Measurements from ENCODE around the gene STPG1. TPM values are rescaled to one million over a fixed set of nuclear protein-coding genes. Genes with fewer than 3 reads are reported as not detected.

Gene STPG1
- total RNA-seq, 2 experiments from 2014 or later = 7.8 to 11.9 TPM

DNA sequence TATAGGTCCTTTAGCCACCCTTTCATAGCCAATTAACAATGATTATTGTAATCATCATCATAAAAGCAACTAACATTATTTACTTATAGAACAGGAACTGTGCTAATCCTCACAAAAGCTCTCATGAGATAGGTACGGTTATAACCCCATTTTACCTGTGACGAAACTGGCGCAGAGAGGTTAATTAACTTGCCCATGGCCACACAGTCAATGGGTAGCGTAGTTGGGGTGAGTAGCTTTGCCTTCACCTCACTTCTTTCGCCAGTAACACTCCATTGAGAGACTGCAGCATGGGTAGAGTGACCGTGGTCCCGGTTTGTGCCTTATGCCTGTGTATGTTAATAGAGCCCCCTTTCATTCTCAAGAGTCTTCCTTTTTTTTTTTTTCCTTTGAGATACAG lies 12.3 kb upstream of the STPG1 start:
- H3K4me1 Mint-ChIP-seq = peaks cover 49% of the 10 kb centered on the region
- no peak overlapping the region for H3K27ac Mint-ChIP-seq
- H3K27me3 Mint-ChIP-seq = no peaks in the 10 kb centered on the region
- H3K9me3 Mint-ChIP-seq (ENCODE audit: low read depth) = no peaks in the 10 kb centered on the region
- H3K4me3 Mint-ChIP-seq = no peak overlapping the region
- ChIA-PET POLR2A (no interaction called here), CTCF (interaction anchor here (2.0 kb wide), 1 partner anchor 18 kb away, joined by 6 read pairs; no protein-coding TSS in a partner anchor)
- no peak for ATAC-seq
- DNase-seq = no peak
- intact Hi-C loops (cut with DNase I, micrococcal nuclease) = no loop called here
- H3K36me3 Mint-ChIP-seq (ENCODE audit: low read depth) = peaks cover 46% of the 10 kb centered on the region

GRCh38 chr1:24425441-24425840 lies 11.9 kb upstream of the STPG1 start:
- no peak for ATAC-seq
- no peaks in the 10 kb centered on the region for H3K9me3 Mint-ChIP-seq (ENCODE audit: low read depth)
- no peak overlapping the region for H3K27ac Mint-ChIP-seq
- H3K4me3 Mint-ChIP-seq = no peak overlapping the region
- peaks cover 48% of the 10 kb centered on the region for H3K36me3 Mint-ChIP-seq (ENCODE audit: low read depth)
- no peaks in the 10 kb centered on the region for H3K27me3 Mint-ChIP-seq
- ChIA-PET POLR2A (no interaction called here), CTCF (interaction anchor here (0.6 to 2.6 kb wide), 8 partner anchors 10 to 233 kb away, joined by 3 to 15 read pairs (median 5); partner anchors contain the start of gene NIPAL3)
- no peak for DNase-seq
- H3K4me1 Mint-ChIP-seq = peaks cover 54% of the 10 kb centered on the region
- intact Hi-C loops (cut with DNase I, micrococcal nuclease) = no loop called here

GRCh38 chr1:24424990-24425389 lies 11.4 kb upstream of the STPG1 start:
- peaks cover 50% of the 10 kb centered on the region for H3K36me3 Mint-ChIP-seq (ENCODE audit: low read depth)

GRCh38 chr1:24424207-24424606 lies 10.6 kb upstream of the STPG1 start:
- peak overlapping the region; percentile 67 for H3K27ac Mint-ChIP-seq
- H3K36me3 Mint-ChIP-seq (ENCODE audit: low read depth) = peaks cover 56% of the 10 kb centered on the region
- H3K4me1 Mint-ChIP-seq = peaks cover 61% of the 10 kb centered on the region
- ATAC-seq (peak; percentile 53), DNase-seq (peak; percentile 25)
- no peaks in the 10 kb centered on the region for H3K27me3 Mint-ChIP-seq
- ChIA-PET POLR2A (no interaction called here), CTCF (interaction anchor here (0.6 to 2.6 kb wide), 9 partner anchors 8 to 461 kb away, joined by 3 to 15 read pairs (median 5); partner anchors contain the start of gene NIPAL3)
- intact Hi-C loops (cut with DNase I, micrococcal nuclease) = no loop called here
- no peak overlapping the region for H3K4me3 Mint-ChIP-seq
- no peaks in the 10 kb centered on the region for H3K9me3 Mint-ChIP-seq (ENCODE audit: low read depth)

More at GRCh38 chr1:24424990-24425389, 11.4 kb upstream of the STPG1 start:
- H3K4me3 Mint-ChIP-seq = no peak overlapping the region
- CTCF ChIA-PET = interaction anchor here (0.6 to 2.6 kb wide), 9 partner anchors 7 to 233 kb away, joined by 3 to 15 read pairs (median 4); partner anchors contain the start of gene NIPAL3
- ATAC-seq = no peak
- intact Hi-C loops (cut with DNase I, micrococcal nuclease) = no loop called here
- peaks cover 57% of the 10 kb centered on the region for H3K4me1 Mint-ChIP-seq
- H3K9me3 Mint-ChIP-seq (ENCODE audit: low read depth) = no peaks in the 10 kb centered on the region
- DNase-seq = no peak
- H3K27me3 Mint-ChIP-seq = no peaks in the 10 kb centered on the region
- H3K27ac Mint-ChIP-seq = no peak overlapping the region
- POLR2A ChIA-PET = no interaction called here

DNA sequence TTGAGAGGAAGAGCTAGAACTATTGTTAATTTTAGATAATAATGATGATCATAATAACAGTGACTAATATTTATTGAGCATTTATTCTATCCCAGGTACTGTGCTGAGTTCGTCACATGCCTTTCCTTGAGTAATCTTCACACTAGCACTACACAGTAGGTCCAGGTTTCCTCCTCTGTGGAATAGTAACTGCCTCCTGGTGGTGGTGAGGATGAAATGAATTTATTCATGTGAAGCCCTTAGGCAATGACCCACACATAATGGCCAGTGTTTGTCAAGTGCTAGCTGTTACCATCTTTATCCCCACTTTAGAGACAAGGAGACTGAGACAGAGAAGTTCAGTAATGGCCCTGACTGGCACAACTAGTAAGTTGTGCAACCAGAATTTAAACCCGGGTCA lies 7.9 kb upstream of the STPG1 start:
- ATAC-seq (no peak), DNase-seq (no peak)
- Mint-ChIP-seq H3K4me3 (no peak overlapping the region), H3K27me3 (no peaks in the 10 kb centered on the region), H3K27ac (no peak overlapping the region), H3K4me1 (peaks cover 80% of the 10 kb centered on the region), H3K9me3 (ENCODE audit: low read depth) (no peaks in the 10 kb centered on the region), H3K36me3 (ENCODE audit: low read depth) (peaks cover 60% of the 10 kb centered on the region)
- intact Hi-C loops (cut with DNase I, micrococcal nuclease) = no loop called here
- ChIA-PET POLR2A (interaction anchor here (0.7 kb wide), 1 partner anchor 126 kb away, joined by 3 read pairs; no protein-coding TSS in a partner anchor), CTCF (interaction anchor here (0.6 to 1.7 kb wide), 4 partner anchors 11 to 244 kb away, joined by 3 to 5 read pairs (median 4); no protein-coding TSS in a partner anchor)

- ATAC-seq = no peak
- intact Hi-C loops (cut with DNase I, micrococcal nuclease) = no loop called here
- Mint-ChIP-seq H3K4me3 (no peak overlapping the region), H3K9me3 (ENCODE audit: low read depth) (no peaks in the 10 kb centered on the region), H3K36me3 (ENCODE audit: low read depth) (peaks cover 57% of the 10 kb centered on the region), H3K27me3 (no peaks in the 10 kb centered on the region), H3K4me1 (peaks cover 76% of the 10 kb centered on the region), H3K27ac (no peak overlapping the region)
- CTCF ChIA-PET = interaction anchor here (0.8 kb wide), 1 partner anchor 113 kb away, joined by 3 read pairs; no protein-coding TSS in a partner anchor
- POLR2A ChIA-PET = no interaction called here
- DNase-seq = no peak
Observed at GRCh38 chr1:24420547-24420946, 7.0 kb upstream of the STPG1 start.

GRCh38 chr1:24418898-24419628 lies 5.5 kb upstream of the STPG1 start:
- Mint-ChIP-seq H3K27me3 (no peaks in the 10 kb centered on the region), H3K27ac (peak overlapping the region; percentile 53), H3K9me3 (ENCODE audit: low read depth) (no peaks in the 10 kb centered on the region), H3K4me3 (no peak overlapping the region), H3K36me3 (ENCODE audit: low read depth) (peaks cover 51% of the 10 kb centered on the region), H3K4me1 (peaks cover 73% of the 10 kb centered on the region)
- intact Hi-C loops (cut with DNase I, micrococcal nuclease) = loop anchor here in 1 of 2 experiments (10.0 kb wide), 2 partner anchors 616 to 826 kb away; partner anchors contain the start of gene RSRP1
- DNase-seq (peak; percentile 11), ATAC-seq (no peak)
- POLR2A ChIA-PET = no interaction called here
- CTCF ChIA-PET = interaction anchor here (0.6 to 6.2 kb wide), 9 partner anchors 10 to 199 kb away, joined by 3 to 63 read pairs (median 3); no protein-coding TSS in a partner anchor

GRCh38 chr1:24417681-24418080 lies 4.1 kb upstream of the STPG1 start:
- Mint-ChIP-seq H3K27me3 (no peaks in the 10 kb centered on the region), H3K9me3 (ENCODE audit: low read depth) (no peaks in the 10 kb centered on the region), H3K4me1 (peaks cover 64% of the 10 kb centered on the region), H3K4me3 (peak overlapping the region; percentile 98), H3K36me3 (ENCODE audit: low read depth) (peaks cover 37% of the 10 kb centered on the region), H3K27ac (peak overlapping the region; percentile 67)
- ATAC-seq (no peak), DNase-seq (no peak)
- intact Hi-C loops (cut with DNase I, micrococcal nuclease) = loop anchor here (2.0 to 10.0 kb wide), 3 partner anchors 85 to 827 kb away; partner anchors contain the start of genes RCAN3 (in 1 of the 2) and RSRP1 (in 1 of the 2)
- CTCF ChIA-PET = interaction anchor here (1.4 to 6.2 kb wide), 6 partner anchors 12 to 267 kb away, joined by 4 to 63 read pairs (median 36); no protein-coding TSS in a partner anchor
- POLR2A ChIA-PET = interaction anchor here (1.2 kb wide), 1 partner anchor 123 kb away, joined by 5 read pairs; no protein-coding TSS in a partner anchor

- H3K9me3 Mint-ChIP-seq (ENCODE audit: low read depth) = no peaks in the 10 kb centered on the region
- peaks cover 29% of the 10 kb centered on the region for H3K36me3 Mint-ChIP-seq (ENCODE audit: low read depth)
- intact Hi-C loops (cut with DNase I, micrococcal nuclease) = loop anchor here (2.0 to 10.0 kb wide), 3 partner anchors 86 to 828 kb away; partner anchors contain the start of genes RCAN3 (in 1 of the 2) and RSRP1 (in 1 of the 2)
- H3K4me1 Mint-ChIP-seq = peaks cover 64% of the 10 kb centered on the region
- DNase-seq (peak; percentile 71), ATAC-seq (peak; percentile 31)
- CTCF ChIA-PET = interaction anchor here (0.6 to 6.2 kb wide), 21 partner anchors 7 to 346 kb away, joined by 3 to 63 read pairs (median 11); partner anchors contain the start of gene RCAN3
- H3K27me3 Mint-ChIP-seq = no peaks in the 10 kb centered on the region
- H3K4me3 Mint-ChIP-seq = peak overlapping the region; percentile 98
- peak overlapping the region; percentile 97 for H3K27ac Mint-ChIP-seq
- POLR2A ChIA-PET = interaction anchor here (1.2 kb wide), 1 partner anchor 124 kb away, joined by 5 read pairs; no protein-coding TSS in a partner anchor
Observed at GRCh38 chr1:24416666-24417391, 3.2 kb upstream of the STPG1 start.

GRCh38 chr1:24415910-24416665 lies 2.5 kb upstream of the STPG1 start:
- CTCF ChIA-PET = interaction anchor here (0.6 to 6.2 kb wide), 50 partner anchors 8 to 345 kb away, joined by 3 to 63 read pairs (median 5); partner anchors contain the start of gene RCAN3
- DNase-seq (peak; percentile 34), ATAC-seq (no peak)
- intact Hi-C loops (cut with DNase I, micrococcal nuclease) = loop anchor here (1.0 to 10.0 kb wide), 15 partner anchors 67 to 829 kb away; partner anchors contain the start of genes RCAN3 (in 2 of the 2), CLIC4 (in 1 of the 2), PNRC2 (in 1 of the 2) and RSRP1 (in 1 of the 2)
- H3K36me3 Mint-ChIP-seq (ENCODE audit: low read depth) = peaks cover 22% of the 10 kb centered on the region
- H3K27me3 Mint-ChIP-seq = no peaks in the 10 kb centered on the region
- no peaks in the 10 kb centered on the region for H3K9me3 Mint-ChIP-seq (ENCODE audit: low read depth)
- peaks cover 64% of the 10 kb centered on the region for H3K4me1 Mint-ChIP-seq
- peak overlapping the region; percentile 97 for H3K27ac Mint-ChIP-seq
- POLR2A ChIA-PET = interaction anchor here (0.6 to 1.5 kb wide), 8 partner anchors 25 to 994 kb away, joined by 3 to 12 read pairs (median 3); partner anchors contain the start of gene RCAN3
- H3K4me3 Mint-ChIP-seq = peak overlapping the region; percentile 98

Measured in activated CD4-positive, alpha-beta T cell treated with anti-CD3 and anti-CD28 coated beads for 36 hours (primary cell).